Muscle of arm (tissue), 12 donors: Measurements from ENCODE around the gene ENTR1. TPM values are rescaled to one million over a fixed set of nuclear protein-coding genes. Genes with fewer than 3 reads are reported as not detected.
"Not testable (repeated sequence)": the region's sequence is repeated elsewhere in the genome, so short reads cannot be mapped to it uniquely, and the experiment has no call there.

Experiments
- DNase-seq: peaks from one replicate; pipeline ENCODE4 v3.0.0-alpha.2; 2013
- polyA plus RNA-seq, 12 donors: library from polyadenylated mRNA; unstranded; fragments of 120-200 nt; gene quantifications; one replicate each; pipeline ENCODE4 v1.2.1, GENCODE V29; 2013; ENCODE audit not compliant: insufficient read length in 12 of 12

Gene ENTR1
- polyA plus RNA-seq, 12 donors, result 24.0 to 60.2 (median 28.3) TPM; not detected in 1

GRCh38 chr9:136423432-136424146, 13.2 kb upstream of the ENTR1 start:
- DNase-seq, result no peak

- no peak for DNase-seq
Measured at GRCh38 chr9:136422876-136423275, 12.5 kb upstream of the ENTR1 start.

GRCh38 chr9:136421791-136422190, 11.4 kb upstream of the ENTR1 start:
- DNase-seq, result no peak

GRCh38 chr9:136419092-136419420, 8.6 kb upstream of the ENTR1 start:
- no peak for DNase-seq

GRCh38 chr9:136418182-136419091, 8.0 kb upstream of the ENTR1 start:
- DNase-seq, result no peak

GRCh38 chr9:136416914-136417313, 6.5 kb upstream of the ENTR1 start:
- DNase-seq, result no peak

GRCh38 chr9:136416427-136416826, 6.0 kb upstream of the ENTR1 start:
- no peak for DNase-seq

- DNase-seq, result no peak
Measured at GRCh38 chr9:136412962-136413361, 2.5 kb upstream of the ENTR1 start.

GRCh38 chr9:136411378-136411777, 964 bp upstream of the ENTR1 start:
- no peak for DNase-seq

GRCh38 chr9:136409557-136410455, 608 bp downstream of the ENTR1 start:
- peak; percentile 24 for DNase-seq

GRCh38 chr9:136407911-136408310, 2.5 kb downstream of the ENTR1 start:
- DNase-seq, result no peak

GRCh38 chr9:136407061-136407460, 3.4 kb downstream of the ENTR1 start:
- DNase-seq, result not testable (repeated sequence)

GRCh38 chr9:136405904-136406303, 4.5 kb downstream of the ENTR1 start:
- DNase-seq, result not testable (repeated sequence)

- no peak for DNase-seq
Measured at GRCh38 chr9:136405481-136405880, 4.9 kb downstream of the ENTR1 start.

GRCh38 chr9:136404801-136405136, 5.6 kb downstream of the ENTR1 start:
- DNase-seq, result no peak

GRCh38 chr9:136403915-136404800, 6.3 kb downstream of the ENTR1 start:
- DNase-seq, result no peak

- DNase-seq, result no peak
Measured at GRCh38 chr9:136403538-136403914, 6.9 kb downstream of the ENTR1 start.

- no peak for DNase-seq
Measured at GRCh38 chr9:136402067-136402466, 8.3 kb downstream of the ENTR1 start.

- DNase-seq, result no peak
Measured at GRCh38 chr9:136401173-136401922, 9.1 kb downstream of the ENTR1 start.

GRCh38 chr9:136400038-136400834, 10.2 kb downstream of the ENTR1 start, which contains the start of gene SNAPC4:
TSS of gene SNAPC4 (minus strand) at chr9:136400170. CDS start at chr9:136398428, 1,742 bp downstream.
- DNase-seq, result peak; percentile 86
